Measurements from ENCODE around the gene HECW1.
A peak's percentile ranks its signal among the peaks of the same experiment; 100 is the strongest.
"Not testable (repeated sequence)": the region's sequence is repeated elsewhere in the genome, so short reads cannot be mapped to it uniquely, and the experiment has no call there.

Gene HECW1

GRCh38 chr7:43569424-43569823 is 457.0 kb downstream of the HECW1 start:
- H3K4me1 ChIP-seq (ENCODE audit: control insufficient read depth in 1 of 2, insufficient read depth in 2 of 2, low read length in 2 of 2): no peaks in the 10 kb centered on the region
- H3K36me3 ChIP-seq (ENCODE audit: control insufficient read depth in 1 of 2, insufficient read depth in 2 of 2, low read length in 2 of 2): no peaks in the 10 kb centered on the region
- H3K4me3 ChIP-seq (ENCODE audit: low read depth in 1 of 2, low read length in 2 of 2): no peak overlapping the region
- no peak overlapping the region for H3K9ac ChIP-seq (ENCODE audit: low read depth in 1 of 2, low read length in 2 of 2)
- no peak overlapping the region for H3K27ac ChIP-seq (ENCODE audit: low read depth, low read length)
- H3K9me3 ChIP-seq (ENCODE audit: control insufficient read depth in 1 of 2, low read length in 2 of 2): no peaks in the 10 kb centered on the region
- peaks cover 0 to 4% of the 10 kb centered on the region in 2 donors for H3K27me3 ChIP-seq (ENCODE audit: control insufficient read depth in 1 of 2, insufficient read depth in 2 of 2, low read length in 2 of 2)

GRCh38 chr7:43570688-43571365 is 458.4 kb downstream of the HECW1 start:
- Histone ChIP-seq H3K4me3 (ENCODE audit: low read depth in 1 of 2, low read length in 2 of 2) (no peak overlapping the region), H3K9me3 (ENCODE audit: control insufficient read depth in 1 of 2, low read length in 2 of 2) (no peaks in the 10 kb centered on the region), H3K27me3 (ENCODE audit: control insufficient read depth in 1 of 2, insufficient read depth in 2 of 2, low read length in 2 of 2) (peaks cover 0 to 1% of the 10 kb centered on the region in 2 donors), H3K27ac (ENCODE audit: low read depth, low read length) (no peak overlapping the region), H3K9ac (ENCODE audit: low read depth in 1 of 2, low read length in 2 of 2) (no peak overlapping the region), H3K4me1 (ENCODE audit: control insufficient read depth in 1 of 2, insufficient read depth in 2 of 2, low read length in 2 of 2) (no peaks in the 10 kb centered on the region), H3K36me3 (ENCODE audit: control insufficient read depth in 1 of 2, insufficient read depth in 2 of 2, low read length in 2 of 2) (no peaks in the 10 kb centered on the region)

GRCh38 chr7:43572516-43573049 is 460.1 kb downstream of the HECW1 start:
- H3K36me3 ChIP-seq (ENCODE audit: control insufficient read depth in 1 of 2, insufficient read depth in 2 of 2, low read length in 2 of 2): no peaks in the 10 kb centered on the region
- H3K9ac ChIP-seq (ENCODE audit: low read depth in 1 of 2, low read length in 2 of 2): no peak overlapping the region
- no peaks in the 10 kb centered on the region for H3K4me1 ChIP-seq (ENCODE audit: control insufficient read depth in 1 of 2, insufficient read depth in 2 of 2, low read length in 2 of 2)
- H3K9me3 ChIP-seq (ENCODE audit: control insufficient read depth in 1 of 2, low read length in 2 of 2): no peaks in the 10 kb centered on the region
- H3K27ac ChIP-seq (ENCODE audit: low read depth, low read length): no peak overlapping the region
- no peaks in the 10 kb centered on the region for H3K27me3 ChIP-seq (ENCODE audit: control insufficient read depth in 1 of 2, insufficient read depth in 2 of 2, low read length in 2 of 2)
- H3K4me3 ChIP-seq (ENCODE audit: low read depth in 1 of 2, low read length in 2 of 2): no peak overlapping the region

GRCh38 chr7:43573832-43574231 is 461.4 kb downstream of the HECW1 start:
- not testable (repeated sequence) for H3K4me3 ChIP-seq (ENCODE audit: low read depth in 1 of 2, low read length in 2 of 2); H3K9ac ChIP-seq (ENCODE audit: low read depth in 1 of 2, low read length in 2 of 2); H3K27ac ChIP-seq (ENCODE audit: low read depth, low read length); H3K9me3 ChIP-seq (ENCODE audit: control insufficient read depth in 1 of 2, low read length in 2 of 2); H3K4me1 ChIP-seq (ENCODE audit: control insufficient read depth in 1 of 2, insufficient read depth in 2 of 2, low read length in 2 of 2); H3K27me3 ChIP-seq (ENCODE audit: control insufficient read depth in 1 of 2, insufficient read depth in 2 of 2, low read length in 2 of 2); H3K36me3 ChIP-seq (ENCODE audit: control insufficient read depth in 1 of 2, insufficient read depth in 2 of 2, low read length in 2 of 2)

GRCh38 chr7:43575506-43575905 is 463.1 kb downstream of the HECW1 start:
- no peaks in the 10 kb centered on the region for H3K4me1 ChIP-seq (ENCODE audit: control insufficient read depth in 1 of 2, insufficient read depth in 2 of 2, low read length in 2 of 2)
- H3K27me3 ChIP-seq (ENCODE audit: control insufficient read depth in 1 of 2, insufficient read depth in 2 of 2, low read length in 2 of 2): no peaks in the 10 kb centered on the region
- no peak overlapping the region for H3K4me3 ChIP-seq (ENCODE audit: low read depth in 1 of 2, low read length in 2 of 2)
- H3K27ac ChIP-seq (ENCODE audit: low read depth, low read length): no peak overlapping the region
- H3K9me3 ChIP-seq (ENCODE audit: control insufficient read depth in 1 of 2, low read length in 2 of 2): no peaks in the 10 kb centered on the region
- H3K36me3 ChIP-seq (ENCODE audit: control insufficient read depth in 1 of 2, insufficient read depth in 2 of 2, low read length in 2 of 2): no peaks in the 10 kb centered on the region
- no peak overlapping the region for H3K9ac ChIP-seq (ENCODE audit: low read depth in 1 of 2, low read length in 2 of 2)

GRCh38 chr7:43576241-43576640 is 463.8 kb downstream of the HECW1 start:
- no peak overlapping the region for H3K27ac ChIP-seq (ENCODE audit: low read depth, low read length)
- H3K4me3 ChIP-seq (ENCODE audit: low read depth in 1 of 2, low read length in 2 of 2): no peak overlapping the region
- no peak overlapping the region for H3K9ac ChIP-seq (ENCODE audit: low read depth in 1 of 2, low read length in 2 of 2)
- H3K9me3 ChIP-seq (ENCODE audit: control insufficient read depth in 1 of 2, low read length in 2 of 2): no peaks in the 10 kb centered on the region
- H3K4me1 ChIP-seq (ENCODE audit: control insufficient read depth in 1 of 2, insufficient read depth in 2 of 2, low read length in 2 of 2): no peaks in the 10 kb centered on the region
- no peaks in the 10 kb centered on the region for H3K27me3 ChIP-seq (ENCODE audit: control insufficient read depth in 1 of 2, insufficient read depth in 2 of 2, low read length in 2 of 2)
- H3K36me3 ChIP-seq (ENCODE audit: control insufficient read depth in 1 of 2, insufficient read depth in 2 of 2, low read length in 2 of 2): no peaks in the 10 kb centered on the region

- Histone ChIP-seq H3K4me3 (ENCODE audit: low read depth in 1 of 2, low read length in 2 of 2) (no peak overlapping the region), H3K9ac (ENCODE audit: low read depth in 1 of 2, low read length in 2 of 2) (no peak overlapping the region), H3K36me3 (ENCODE audit: control insufficient read depth in 1 of 2, insufficient read depth in 2 of 2, low read length in 2 of 2) (no peaks in the 10 kb centered on the region), H3K27ac (ENCODE audit: low read depth, low read length) (no peak overlapping the region), H3K9me3 (ENCODE audit: control insufficient read depth in 1 of 2, low read length in 2 of 2) (no peaks in the 10 kb centered on the region), H3K27me3 (ENCODE audit: control insufficient read depth in 1 of 2, insufficient read depth in 2 of 2, low read length in 2 of 2) (peaks cover 0 to 6% of the 10 kb centered on the region in 2 donors), H3K4me1 (ENCODE audit: control insufficient read depth in 1 of 2, insufficient read depth in 2 of 2, low read length in 2 of 2) (peaks cover 3% of the 10 kb centered on the region in 2 donors)
These were observed 465.1 kb downstream of the HECW1 start for GRCh38 chr7:43577485-43577951.

- no peaks in the 10 kb centered on the region for H3K36me3 ChIP-seq (ENCODE audit: control insufficient read depth in 1 of 2, insufficient read depth in 2 of 2, low read length in 2 of 2)
- no peaks in the 10 kb centered on the region for H3K9me3 ChIP-seq (ENCODE audit: control insufficient read depth in 1 of 2, low read length in 2 of 2)
- H3K4me1 ChIP-seq (ENCODE audit: control insufficient read depth in 1 of 2, insufficient read depth in 2 of 2, low read length in 2 of 2): peaks cover 16 to 20% of the 10 kb centered on the region in 2 donors
- H3K4me3 ChIP-seq (ENCODE audit: low read depth in 1 of 2, low read length in 2 of 2): peak within 1 kb of the TSS; percentile 87 to 94
- H3K27me3 ChIP-seq (ENCODE audit: control insufficient read depth in 1 of 2, insufficient read depth in 2 of 2, low read length in 2 of 2): peaks cover 0 to 6% of the 10 kb centered on the region in 2 donors
- peak within 1 kb of the TSS; percentile 87 for H3K27ac ChIP-seq (ENCODE audit: low read depth, low read length)
- H3K9ac ChIP-seq (ENCODE audit: low read depth in 1 of 2, low read length in 2 of 2): peak within 1 kb of the TSS; percentile 69 to 95
These were observed 470.3 kb downstream of the HECW1 start, which contains the start of gene STK17A for GRCh38 chr7:43582503-43583423. STK17A (plus strand) TSS chr7:43583108; CDS start chr7:43583244, 136 bp downstream.

GRCh38 chr7:43583424-43584194 is 471.2 kb downstream of the HECW1 start:
- Histone ChIP-seq H3K9ac (ENCODE audit: low read depth in 1 of 2, low read length in 2 of 2) (peak overlapping the region; percentile 69 to 95), H3K4me3 (ENCODE audit: low read depth in 1 of 2, low read length in 2 of 2) (peak overlapping the region; percentile 87 to 94), H3K27ac (ENCODE audit: low read depth, low read length) (peak overlapping the region; percentile 87), H3K36me3 (ENCODE audit: control insufficient read depth in 1 of 2, insufficient read depth in 2 of 2, low read length in 2 of 2) (no peaks in the 10 kb centered on the region), H3K4me1 (ENCODE audit: control insufficient read depth in 1 of 2, insufficient read depth in 2 of 2, low read length in 2 of 2) (peaks cover 20 to 21% of the 10 kb centered on the region in 2 donors), H3K9me3 (ENCODE audit: control insufficient read depth in 1 of 2, low read length in 2 of 2) (no peaks in the 10 kb centered on the region), H3K27me3 (ENCODE audit: control insufficient read depth in 1 of 2, insufficient read depth in 2 of 2, low read length in 2 of 2) (peaks cover 0 to 6% of the 10 kb centered on the region in 2 donors)

Data from duodenal mucosa (tissue), 2 donors.